ENCODE measurements around the gene GBX1.

GBX1 gene

GRCh38 chr7:151110941-151111645, 56.4 kb downstream of the GBX1 start:
- Mint-ChIP-seq H3K27ac (no peak overlapping the region), H3K4me1 (ENCODE audit: low read depth in 2 of 2) (peaks cover 6 to 13% of the 10 kb centered on the region in 2 donors), H3K36me3 (ENCODE audit: insufficient read depth) (peaks cover 14% of the 10 kb centered on the region), H3K4me3 (no peak overlapping the region), H3K27me3 (no peaks in the 10 kb centered on the region), H3K9me3 (no peaks in the 10 kb centered on the region)
- ATAC-seq (replicated peaks): peak; percentile 74
- DNase-seq: peak; percentile 75 to 76 (median 75)

- peaks cover 2 to 8% of the 10 kb centered on the region in 2 donors for H3K4me1 Mint-ChIP-seq (ENCODE audit: low read depth in 2 of 2)
- H3K36me3 Mint-ChIP-seq (ENCODE audit: insufficient read depth): peaks cover 13% of the 10 kb centered on the region
- no peak for DNase-seq
- H3K27me3 Mint-ChIP-seq: no peaks in the 10 kb centered on the region
- no peak overlapping the region for H3K27ac Mint-ChIP-seq
- no peak overlapping the region for H3K4me3 Mint-ChIP-seq
- H3K9me3 Mint-ChIP-seq: no peaks in the 10 kb centered on the region
- ATAC-seq (replicated peaks): no peak
These were observed 57.1 kb downstream of the GBX1 start for GRCh38 chr7:151110236-151110940.

GRCh38 chr7:151109094-151110048, 58.1 kb downstream of the GBX1 start:
- no peaks in the 10 kb centered on the region for H3K27me3 Mint-ChIP-seq
- no peak overlapping the region for H3K4me3 Mint-ChIP-seq
- peaks cover 13% of the 10 kb centered on the region for H3K36me3 Mint-ChIP-seq (ENCODE audit: insufficient read depth)
- DNase-seq (no peak), ATAC-seq (replicated peaks) (no peak)
- H3K4me1 Mint-ChIP-seq (ENCODE audit: low read depth in 2 of 2): peaks cover 2 to 8% of the 10 kb centered on the region in 2 donors
- H3K9me3 Mint-ChIP-seq: no peaks in the 10 kb centered on the region
- no peak overlapping the region for H3K27ac Mint-ChIP-seq

GRCh38 chr7:151107882-151108281, 59.6 kb downstream of the GBX1 start:
- Mint-ChIP-seq H3K27me3 (no peaks in the 10 kb centered on the region), H3K27ac (no peak overlapping the region), H3K4me3 (no peak overlapping the region), H3K36me3 (ENCODE audit: insufficient read depth) (peaks cover 13% of the 10 kb centered on the region), H3K9me3 (no peaks in the 10 kb centered on the region), H3K4me1 (ENCODE audit: low read depth in 2 of 2) (peaks cover 2 to 8% of the 10 kb centered on the region in 2 donors)
- no peak for DNase-seq
- ATAC-seq (replicated peaks): no peak

- peaks cover 0 to 3% of the 10 kb centered on the region in 2 donors for H3K4me1 Mint-ChIP-seq (ENCODE audit: low read depth in 2 of 2)
- no peak overlapping the region for H3K27ac Mint-ChIP-seq
- no peaks in the 10 kb centered on the region for H3K27me3 Mint-ChIP-seq
- H3K9me3 Mint-ChIP-seq: no peaks in the 10 kb centered on the region
- DNase-seq (no peak), ATAC-seq (replicated peaks) (no peak)
- H3K36me3 Mint-ChIP-seq (ENCODE audit: insufficient read depth): peaks cover 13% of the 10 kb centered on the region
- no peak overlapping the region for H3K4me3 Mint-ChIP-seq
These were observed 62.9 kb downstream of the GBX1 start for GRCh38 chr7:151104411-151105235.

GRCh38 chr7:151103973-151104372, 63.5 kb downstream of the GBX1 start:
- DNase-seq (no peak), ATAC-seq (replicated peaks) (no peak)
- no peak overlapping the region for H3K27ac Mint-ChIP-seq
- no peak overlapping the region for H3K4me3 Mint-ChIP-seq
- peaks cover 13% of the 10 kb centered on the region for H3K36me3 Mint-ChIP-seq (ENCODE audit: insufficient read depth)
- peaks cover 0 to 3% of the 10 kb centered on the region in 2 donors for H3K4me1 Mint-ChIP-seq (ENCODE audit: low read depth in 2 of 2)
- no peaks in the 10 kb centered on the region for H3K27me3 Mint-ChIP-seq
- H3K9me3 Mint-ChIP-seq: no peaks in the 10 kb centered on the region

- peaks cover 13% of the 10 kb centered on the region for H3K36me3 Mint-ChIP-seq (ENCODE audit: insufficient read depth)
- no peak overlapping the region for H3K27ac Mint-ChIP-seq
- H3K27me3 Mint-ChIP-seq: no peaks in the 10 kb centered on the region
- no peaks in the 10 kb centered on the region for H3K9me3 Mint-ChIP-seq
- DNase-seq (no peak), ATAC-seq (replicated peaks) (no peak)
- no peak overlapping the region for H3K4me3 Mint-ChIP-seq
- peaks cover 0 to 3% of the 10 kb centered on the region in 2 donors for H3K4me1 Mint-ChIP-seq (ENCODE audit: low read depth in 2 of 2)
These were observed 64.5 kb downstream of the GBX1 start for GRCh38 chr7:151102991-151103390.

GRCh38 chr7:151101621-151102396, 65.7 kb downstream of the GBX1 start:
- no peaks in the 10 kb centered on the region for H3K9me3 Mint-ChIP-seq
- H3K27ac Mint-ChIP-seq: peak overlapping the region in 1 of 2 donors; percentile 65
- H3K36me3 Mint-ChIP-seq (ENCODE audit: insufficient read depth): peaks cover 12% of the 10 kb centered on the region
- H3K27me3 Mint-ChIP-seq: no peaks in the 10 kb centered on the region
- H3K4me1 Mint-ChIP-seq (ENCODE audit: low read depth in 2 of 2): peaks cover 0 to 3% of the 10 kb centered on the region in 2 donors
- DNase-seq: no peak
- no peak overlapping the region for H3K4me3 Mint-ChIP-seq
- ATAC-seq (replicated peaks): no peak

GRCh38 chr7:151100921-151101320, 66.6 kb downstream of the GBX1 start:
- Mint-ChIP-seq H3K36me3 (ENCODE audit: insufficient read depth) (peaks cover 7% of the 10 kb centered on the region), H3K27ac (peak overlapping the region in 1 of 2 donors; percentile 65), H3K9me3 (no peaks in the 10 kb centered on the region), H3K4me3 (no peak overlapping the region), H3K27me3 (no peaks in the 10 kb centered on the region), H3K4me1 (ENCODE audit: low read depth in 2 of 2) (peaks cover 0 to 3% of the 10 kb centered on the region in 2 donors)
- DNase-seq: no peak
- no peak for ATAC-seq (replicated peaks)

- Mint-ChIP-seq H3K4me1 (ENCODE audit: low read depth in 2 of 2) (peaks cover 0 to 3% of the 10 kb centered on the region in 2 donors), H3K27ac (no peak overlapping the region), H3K36me3 (ENCODE audit: insufficient read depth) (peaks cover 6% of the 10 kb centered on the region), H3K4me3 (no peak overlapping the region), H3K9me3 (no peaks in the 10 kb centered on the region), H3K27me3 (no peaks in the 10 kb centered on the region)
- DNase-seq (no peak), ATAC-seq (replicated peaks) (no peak)
These were observed 67.8 kb downstream of the GBX1 start for GRCh38 chr7:151099486-151100211.
